Measurements from ENCODE around the gene ZNF219.

DNA sequence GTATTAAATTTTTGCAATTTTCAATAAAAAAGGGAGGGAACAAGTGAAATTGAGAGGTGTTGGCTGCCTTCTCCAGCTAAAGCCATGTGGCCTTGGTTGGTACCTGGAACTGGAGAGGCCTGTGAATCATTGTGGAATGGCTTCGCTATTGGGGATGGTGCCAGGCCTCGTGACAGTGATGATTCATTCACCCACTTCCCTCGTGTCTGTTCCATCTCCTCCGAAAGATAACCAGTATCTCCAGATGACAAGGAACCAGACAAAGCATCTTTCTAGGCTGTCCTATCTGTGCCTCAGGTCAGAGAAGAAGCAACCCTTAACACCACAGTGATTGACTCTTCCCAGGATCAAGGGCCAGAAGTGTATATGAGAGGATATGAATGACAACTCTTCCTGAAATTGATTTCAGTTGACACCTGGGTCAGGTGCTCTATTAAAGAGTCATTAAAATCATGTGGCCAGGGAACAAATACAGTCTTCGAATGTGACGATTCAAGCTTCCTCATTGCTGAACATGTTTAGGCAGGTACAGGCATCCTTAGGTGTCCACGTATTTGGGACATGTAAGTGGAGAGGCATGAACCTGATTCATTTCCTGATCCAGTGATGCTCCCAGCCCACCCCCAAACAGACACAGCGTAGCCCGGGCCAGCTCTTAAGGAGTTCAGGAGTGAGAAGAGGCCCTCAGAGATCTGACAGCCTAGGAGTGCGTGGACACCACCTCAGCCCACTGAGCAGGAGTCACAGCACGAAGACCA, 56.6 kb downstream of the ZNF219 start, which contains the start of gene RNASE7:
- TF ChIP-seq, protein P1, sequence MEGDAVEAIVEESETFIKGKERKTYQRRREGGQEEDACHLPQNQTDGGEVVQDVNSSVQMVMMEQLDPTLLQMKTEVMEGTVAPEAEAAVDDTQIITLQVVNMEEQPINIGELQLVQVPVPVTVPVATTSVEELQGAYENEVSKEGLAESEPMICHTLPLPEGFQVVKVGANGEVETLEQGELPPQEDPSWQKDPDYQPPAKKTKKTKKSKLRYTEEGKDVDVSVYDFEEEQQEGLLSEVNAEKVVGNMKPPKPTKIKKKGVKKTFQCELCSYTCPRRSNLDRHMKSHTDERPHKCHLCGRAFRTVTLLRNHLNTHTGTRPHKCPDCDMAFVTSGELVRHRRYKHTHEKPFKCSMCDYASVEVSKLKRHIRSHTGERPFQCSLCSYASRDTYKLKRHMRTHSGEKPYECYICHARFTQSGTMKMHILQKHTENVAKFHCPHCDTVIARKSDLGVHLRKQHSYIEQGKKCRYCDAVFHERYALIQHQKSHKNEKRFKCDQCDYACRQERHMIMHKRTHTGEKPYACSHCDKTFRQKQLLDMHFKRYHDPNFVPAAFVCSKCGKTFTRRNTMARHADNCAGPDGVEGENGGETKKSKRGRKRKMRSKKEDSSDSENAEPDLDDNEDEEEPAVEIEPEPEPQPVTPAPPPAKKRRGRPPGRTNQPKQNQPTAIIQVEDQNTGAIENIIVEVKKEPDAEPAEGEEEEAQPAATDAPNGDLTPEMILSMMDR (IDR thresholded peaks at IDR 0.05; ENCODE audit: borderline replicate concordance, extremely low read depth, low read length, poor library complexity, severe bottlenecking): no peak
- no peak for TF ChIP-seq EZH2 (IDR thresholded peaks at IDR 0.05; ENCODE audit: borderline replicate concordance, low read depth, low read length, severe bottlenecking)
